ENCODE results near the gene MLXIPL. TPM values are rescaled to one million over a fixed set of nuclear protein-coding genes. Genes with fewer than 3 reads are reported as not detected.

Gene MLXIPL
- not detected in 2 replicates for total RNA-seq

GRCh38 chr7:73623798-73624668 is at the start of gene MLXIPL:
TSS of gene MLXIPL (minus strand) at chr7:73624522. CDS start at chr7:73624492, 30 bp downstream.

GRCh38 chr7:73667344-73668102 is 43.2 kb upstream of the MLXIPL start, which contains the start of gene VPS37D:
TSS of gene VPS37D (plus strand) at chr7:73667831. CDS start at chr7:73667959, 128 bp downstream.

GRCh38 chr7:73578342-73579128 is 45.8 kb downstream of the MLXIPL start, which contains the start of gene TBL2:
TSS of gene TBL2 (minus strand) at chr7:73578579. CDS start at chr7:73578549, 30 bp downstream.

GRCh38 chr7:73557397-73558257 is 66.7 kb downstream of the MLXIPL start, which contains the start of gene BCL7B:
TSS of gene BCL7B (minus strand) at chr7:73557690. CDS start at chr7:73557578, 112 bp downstream.

Other genes with a start within 250 kb of the MLXIPL start
- 0.44 and 0.75 TPM in 2 replicates for gene FZD9, start 190.7 kb downstream of the MLXIPL start, total RNA-seq
- gene BAZ1B, start 102.2 kb downstream of the MLXIPL start, total RNA-seq: 66.6 and 80.3 TPM in 2 replicates
- 22.7 and 26.1 TPM in 2 replicates for gene BCL7B, start 66.8 kb downstream of the MLXIPL start, total RNA-seq
- gene TBL2, start 45.9 kb downstream of the MLXIPL start, total RNA-seq: 110 and 120 TPM in 2 replicates
- 3.3 and 9.2 TPM in 2 replicates for gene VPS37D, start 43.3 kb upstream of the MLXIPL start, total RNA-seq
- 1.8 and 2.2 TPM in 2 replicates for gene DNAJC30, start 58.9 kb upstream of the MLXIPL start, total RNA-seq
- 47.5 and 66.5 TPM in 2 replicates for gene BUD23, start 59.1 kb upstream of the MLXIPL start, total RNA-seq
- 17.4 and 32.3 TPM in 2 replicates for gene STX1A, start 95.1 kb upstream of the MLXIPL start, total RNA-seq
- 17.0 and 37.1 TPM in 2 replicates for gene ABHD11, start 114.3 kb upstream of the MLXIPL start, total RNA-seq
- gene CLDN3, start 145.7 kb upstream of the MLXIPL start, total RNA-seq: 0.12 and 0.44 TPM in 2 replicates
- gene CLDN4, start 206.5 kb upstream of the MLXIPL start, total RNA-seq: 58.2 and 84.7 TPM in 2 replicates
- gene METTL27, start 218.0 kb upstream of the MLXIPL start, total RNA-seq: 26.5 and 51.5 TPM in 2 replicates
- gene TMEM270, start 236.6 kb upstream of the MLXIPL start, total RNA-seq: not detected in 2 replicates